HG03354 (cell line): ENCODE data around the gene TLX1.
"Not testable (repeated sequence)": the region's sequence is repeated elsewhere in the genome, so short reads cannot be mapped to it uniquely, and the experiment has no call there.

Experiments used
- ATAC-seq: cut with Tn5 transposase; IDR thresholded peaks from one replicate; pipeline ENCODE4 v1.9.1; 2021; ENCODE audit warnings: mild to moderate bottlenecking; ENCODE audit not compliant: unreplicated experiment, poor library complexity, severe bottlenecking

TLX1 gene

DNA sequence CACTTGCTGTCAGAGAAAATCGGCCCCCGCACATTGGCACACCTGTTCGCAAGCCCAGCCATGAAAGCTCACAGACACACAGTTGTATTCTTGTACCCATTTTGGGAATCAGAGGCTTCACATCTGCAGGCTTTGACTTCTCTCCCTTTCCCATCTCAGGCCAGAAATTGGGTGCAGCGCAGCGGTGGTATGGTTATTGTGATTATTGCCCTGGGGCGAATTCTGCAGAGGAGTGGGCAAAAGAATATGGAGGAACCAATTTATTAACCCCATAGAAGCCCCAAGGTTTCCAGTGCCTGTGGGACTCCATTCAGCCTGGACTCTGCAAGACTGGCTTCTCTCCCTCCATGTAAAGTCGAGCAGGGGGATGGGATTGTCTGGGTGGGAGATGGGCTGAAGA, 14.0 kb downstream of the TLX1 start:
- no peak for ATAC-seq

DNA sequence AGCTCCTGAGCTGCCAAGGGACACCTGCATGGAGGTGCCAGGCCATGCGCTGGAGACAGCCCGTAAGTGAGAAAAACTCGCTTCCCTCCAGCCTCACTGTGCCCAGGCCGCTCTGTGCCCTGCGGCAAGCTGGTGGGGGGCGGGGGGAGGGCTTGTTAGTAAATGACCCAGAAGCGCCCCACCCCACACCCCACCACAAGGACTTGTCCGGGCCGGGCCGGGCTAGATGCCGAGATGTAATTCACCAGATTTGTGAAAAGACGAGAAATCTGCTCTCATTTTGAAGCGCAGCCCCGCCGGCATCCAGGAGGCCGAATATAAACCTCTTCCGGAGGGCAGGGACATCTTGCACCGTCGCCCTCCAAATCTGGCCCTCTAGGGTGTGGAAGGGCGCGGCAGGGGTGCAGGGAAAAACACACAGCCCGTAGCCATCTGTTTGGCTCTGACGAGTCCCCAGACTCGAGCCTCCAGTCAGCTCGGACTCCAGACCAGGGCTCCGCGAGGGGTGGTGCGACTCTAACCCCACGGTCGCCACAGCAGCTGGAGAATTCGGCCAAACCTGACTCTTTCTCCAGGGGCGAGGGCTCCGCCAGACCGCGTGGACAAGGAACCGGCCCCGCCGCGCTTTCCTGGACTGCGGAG, 14.8 kb downstream of the TLX1 start:
- no peak for ATAC-seq

DNA sequence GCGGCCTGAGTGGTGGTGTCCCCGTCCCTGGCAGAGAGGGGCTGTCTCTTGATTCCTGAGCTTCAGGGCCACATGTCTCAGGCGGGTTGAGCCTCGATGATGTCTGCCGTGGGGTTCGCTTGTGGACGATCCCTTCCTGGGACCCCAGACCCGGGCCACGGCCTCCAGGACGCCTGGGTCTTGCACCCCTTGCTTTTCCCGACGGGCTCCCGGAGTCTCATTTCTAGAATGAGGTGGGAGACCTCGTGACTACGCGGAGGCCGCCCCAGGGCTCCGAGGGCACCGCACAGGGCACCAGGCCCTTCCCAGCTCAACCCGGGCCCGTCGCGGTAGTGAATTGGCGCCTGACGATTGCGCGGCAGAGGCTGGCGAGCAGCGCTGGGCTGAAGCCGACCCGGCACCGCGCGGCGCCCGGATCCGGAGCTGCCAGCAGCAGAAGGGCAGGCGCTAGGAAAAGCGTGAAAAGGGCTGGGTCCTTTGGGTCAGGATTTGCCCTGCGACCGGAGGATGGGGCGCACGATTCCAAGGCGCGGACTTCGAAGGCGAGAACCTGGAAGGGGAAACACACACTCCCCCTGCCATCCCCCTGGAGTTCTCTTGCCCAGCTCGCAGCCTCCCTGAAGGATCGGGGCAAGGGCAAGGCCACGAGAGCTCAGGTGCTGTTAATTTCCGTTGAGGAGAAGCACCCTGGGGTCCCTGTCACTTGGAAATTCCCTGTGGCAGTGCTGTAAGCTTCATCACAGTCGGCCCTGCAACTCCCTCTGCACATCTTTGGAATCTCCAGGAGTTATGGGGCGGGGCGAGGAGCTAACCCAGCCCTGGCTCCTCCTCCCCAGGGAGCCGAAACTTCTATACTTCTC, 15.5 kb downstream of the TLX1 start:
- ATAC-seq, result no peak

DNA sequence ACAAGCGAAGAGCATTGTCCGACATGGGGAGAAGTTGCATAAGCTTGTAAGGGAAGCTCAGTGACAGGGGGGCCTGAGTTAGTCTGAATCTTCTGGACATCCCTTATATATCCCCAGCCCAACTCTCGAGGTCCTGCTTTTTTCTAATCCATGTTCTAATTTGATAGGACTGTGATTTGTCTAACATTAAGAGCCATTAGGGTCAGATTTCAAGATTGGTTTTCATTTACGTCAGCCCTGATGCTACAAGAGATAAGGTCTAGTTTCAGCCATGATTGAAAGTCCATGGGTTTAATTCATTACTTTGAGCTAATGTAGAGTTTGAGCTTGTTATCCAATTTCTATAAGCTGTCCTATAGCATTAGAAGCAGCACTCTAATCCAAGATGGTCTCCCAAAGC, 20.3 kb downstream of the TLX1 start:
- ATAC-seq, result no peak

- no peak for ATAC-seq
These were observed 21.2 kb downstream of the TLX1 start for GRCh38 chr10:101152316-101152715.

DNA sequence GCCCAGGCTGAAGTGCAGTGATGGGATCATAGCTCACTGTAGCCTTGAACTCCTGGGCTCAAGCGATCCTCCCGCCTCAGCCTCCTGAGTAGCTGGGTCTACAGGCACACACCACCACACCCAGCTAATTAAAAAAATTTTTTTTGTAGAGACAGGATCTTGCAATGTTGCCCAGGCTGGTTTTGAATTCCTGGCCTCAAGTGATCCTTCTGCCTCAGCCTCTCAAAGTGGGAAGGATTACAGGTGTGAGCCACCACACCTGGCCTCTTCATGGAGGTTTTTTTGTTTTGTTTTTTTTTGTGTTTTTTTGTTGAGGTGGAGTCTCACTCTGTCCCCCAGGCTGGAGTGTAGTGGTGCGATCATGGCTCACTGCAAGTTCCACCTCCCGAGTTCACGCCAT, 23.4 kb downstream of the TLX1 start:
- ATAC-seq, result not testable (repeated sequence)

DNA sequence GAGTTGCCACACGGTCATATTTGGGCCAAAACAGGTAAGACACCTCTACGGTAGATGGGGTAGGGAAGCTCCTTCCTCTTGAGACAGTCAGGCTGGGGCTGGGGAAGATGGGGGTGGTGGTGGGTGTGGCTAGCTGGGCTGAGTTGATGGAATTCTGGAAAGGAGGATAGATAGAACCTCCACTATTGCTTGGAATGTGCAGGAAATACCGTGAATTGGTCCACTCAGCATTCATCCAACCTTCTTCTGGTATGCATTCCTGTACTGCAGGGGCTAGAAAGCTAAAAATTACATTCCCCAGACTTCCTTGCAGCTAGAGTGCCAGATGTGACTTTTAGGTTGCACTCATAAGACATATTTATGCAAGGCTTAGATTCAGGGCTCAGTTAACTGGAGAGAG, 24.8 kb downstream of the TLX1 start:
- ATAC-seq, result no peak

DNA sequence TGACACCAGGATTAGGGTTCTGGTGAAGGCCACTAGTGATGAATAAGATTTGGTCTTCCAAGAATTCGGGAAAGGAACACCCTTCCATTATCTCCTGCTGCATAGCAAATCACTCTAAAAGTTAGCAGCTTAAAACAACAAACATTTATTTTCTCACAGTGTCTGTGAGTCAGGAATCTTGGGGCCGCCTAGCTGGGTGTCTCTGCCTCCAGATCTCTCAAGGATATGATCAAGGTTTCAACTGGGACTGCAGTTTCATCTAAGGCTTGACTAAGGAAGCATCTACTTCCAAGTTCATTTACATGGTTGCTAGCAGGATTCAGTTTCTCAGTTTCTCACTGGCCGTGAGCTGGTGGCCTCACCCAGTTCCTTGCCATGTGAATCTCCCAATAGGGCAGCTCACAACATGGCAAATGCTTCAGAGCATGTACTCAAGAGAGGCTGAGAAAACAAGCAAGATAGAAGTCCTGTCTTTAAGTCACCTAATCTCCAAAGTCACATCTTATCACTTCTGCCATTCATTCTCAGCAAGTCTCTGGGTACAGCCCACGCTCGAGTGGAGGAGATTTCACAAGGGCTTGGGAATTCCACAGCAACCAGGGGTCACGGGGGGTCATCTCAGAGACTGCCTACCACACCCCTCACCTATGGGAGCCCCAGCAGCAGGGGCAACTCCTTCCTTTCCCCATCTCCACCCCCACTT, 26.8 kb downstream of the TLX1 start:
- no peak for ATAC-seq

DNA sequence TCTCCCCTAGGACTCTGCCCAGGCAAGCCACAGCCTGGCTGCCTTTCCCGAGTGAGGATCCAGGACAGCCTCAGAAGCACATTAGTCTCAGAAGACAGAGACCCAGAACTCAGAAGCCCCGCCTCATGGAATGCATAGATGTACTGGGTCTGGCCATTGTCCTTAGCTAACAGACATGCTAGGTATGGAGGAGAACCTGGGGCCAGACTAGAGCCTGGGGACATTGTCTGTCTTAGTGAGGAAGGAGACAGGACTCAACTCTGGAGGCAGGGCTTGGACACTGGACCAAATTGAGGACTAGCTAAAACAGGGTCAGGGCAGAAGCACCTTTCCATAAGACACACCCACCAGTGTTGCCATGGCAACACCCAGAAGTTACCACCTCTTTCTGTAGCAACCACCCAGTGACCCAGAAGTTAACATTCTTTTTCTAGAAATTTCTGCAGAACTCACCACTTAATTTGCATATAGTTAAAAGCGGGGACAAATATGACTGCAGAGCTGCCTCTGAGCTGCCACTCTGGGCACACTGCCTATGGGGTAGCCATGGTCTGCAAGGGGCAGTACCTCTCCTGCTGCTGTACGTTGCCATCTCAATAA, 27.5 kb downstream of the TLX1 start:
- ATAC-seq, result no peak

DNA sequence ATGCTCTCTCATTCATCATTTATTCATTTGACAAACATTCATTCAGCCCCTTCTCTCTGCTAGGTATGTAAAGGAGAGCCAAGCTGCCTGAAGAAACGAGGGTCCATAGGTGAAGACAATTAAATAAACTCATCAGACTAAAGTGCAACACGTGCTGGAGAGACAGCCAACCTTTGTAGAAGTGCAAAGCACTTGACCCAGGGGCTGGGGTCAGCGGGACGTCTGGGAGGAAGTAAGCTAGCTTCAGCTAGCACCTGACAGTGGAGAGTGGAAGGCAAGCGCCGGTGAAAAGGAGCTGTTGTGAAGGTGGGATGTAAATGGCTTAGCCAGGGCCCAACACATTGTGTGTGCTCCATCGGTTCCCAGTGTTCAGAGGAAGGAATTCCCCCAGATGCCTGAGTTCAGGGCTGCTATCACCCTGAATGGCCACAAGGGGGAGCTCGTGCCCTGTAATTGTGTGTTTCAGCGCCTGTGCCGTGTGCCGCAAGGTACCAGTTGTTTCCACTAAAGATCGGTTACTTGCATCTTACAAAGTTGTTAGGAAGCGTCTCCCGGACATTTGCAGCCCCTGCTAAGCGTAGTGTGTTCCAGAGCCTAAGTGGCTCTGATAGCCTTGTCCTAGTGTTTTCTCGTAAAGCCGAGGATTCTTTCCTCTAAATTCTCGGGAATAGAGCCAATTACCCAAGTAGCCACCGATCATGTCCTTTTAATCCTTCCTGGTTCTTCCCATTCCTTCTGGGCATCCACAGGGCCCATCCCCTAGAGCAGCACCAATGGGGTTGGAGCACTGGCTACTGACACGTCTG, 30.6 kb downstream of the TLX1 start:
- ATAC-seq, result no peak

DNA sequence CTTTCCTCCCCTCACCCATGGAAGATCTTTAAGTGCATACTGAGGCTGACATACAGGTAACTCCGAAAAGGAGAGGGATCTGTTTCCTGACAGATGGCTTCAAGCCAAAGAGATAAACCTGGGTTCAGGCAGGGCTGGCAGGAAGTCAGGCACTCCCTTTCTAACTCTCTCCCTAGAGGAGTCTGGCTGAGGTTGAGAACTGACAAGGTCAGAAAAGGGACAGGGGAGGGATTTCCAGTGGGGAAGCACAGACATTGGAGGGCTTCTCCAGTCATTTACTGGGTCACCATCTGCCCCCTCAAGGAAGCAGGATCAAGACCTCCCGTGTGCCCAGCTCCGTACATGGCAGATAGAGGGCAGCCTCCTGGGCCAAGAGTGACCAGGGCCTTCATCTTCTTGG, 31.6 kb downstream of the TLX1 start:
- no peak for ATAC-seq

DNA sequence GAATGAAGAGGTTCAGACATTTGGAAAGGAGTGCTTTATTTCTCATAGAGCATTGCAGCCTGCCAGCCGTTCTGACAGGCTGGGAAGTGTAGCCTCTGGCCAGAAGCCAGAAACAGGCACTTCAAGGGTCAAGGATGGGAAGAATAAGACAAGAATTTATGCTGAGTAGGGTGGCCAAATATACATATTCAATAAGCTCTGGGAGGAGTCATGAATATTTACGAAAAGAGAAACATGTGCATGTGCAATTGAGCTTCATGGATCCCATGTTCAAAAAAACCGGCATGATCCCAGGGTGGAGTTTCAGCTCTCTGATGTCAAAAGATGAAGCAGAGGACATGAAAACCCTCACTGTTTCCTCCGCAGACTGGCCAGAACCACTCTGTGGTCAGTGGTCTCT, 32.9 kb downstream of the TLX1 start:
- no peak for ATAC-seq

DNA sequence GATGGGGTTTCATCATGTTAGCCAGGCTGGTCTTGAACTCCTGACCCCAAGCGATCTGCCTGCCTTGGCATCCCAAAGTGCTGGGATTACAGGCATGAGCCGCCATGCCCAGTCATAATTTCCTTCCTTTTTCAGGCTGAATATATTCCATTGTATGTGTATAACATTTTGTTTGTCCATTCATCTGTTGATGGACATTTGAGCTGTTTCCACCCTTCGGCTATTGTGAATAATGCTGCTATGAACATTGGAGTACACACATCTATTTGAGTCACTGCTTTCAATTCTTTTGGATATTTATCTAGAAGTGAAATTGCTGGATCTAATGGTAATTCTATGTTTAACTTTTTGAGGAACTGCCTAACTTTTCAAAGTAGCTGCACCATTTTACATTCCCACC, 34.6 kb downstream of the TLX1 start:
- ATAC-seq, result no peak

DNA sequence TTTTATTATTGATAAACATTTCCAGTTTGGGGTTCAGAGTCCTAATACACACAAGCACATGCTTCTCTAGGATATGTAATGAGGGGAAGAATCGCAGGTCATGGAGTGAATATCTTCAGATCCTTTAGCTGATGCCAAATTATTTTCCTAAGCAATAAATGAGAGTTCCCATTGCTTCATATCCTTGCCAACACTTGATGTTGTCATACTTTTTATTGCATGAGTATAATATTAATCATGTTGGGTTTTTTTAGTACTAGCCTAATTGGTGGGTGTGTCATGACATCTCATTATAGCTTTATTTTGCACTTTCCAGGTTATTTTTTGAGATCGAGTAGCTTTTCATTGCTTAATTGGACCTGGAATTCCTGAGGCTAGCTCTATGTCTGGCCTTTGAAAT, 35.3 kb downstream of the TLX1 start:
- no peak for ATAC-seq

GRCh38 chr10:101172741-101173140, 41.6 kb downstream of the TLX1 start:
- ATAC-seq, result no peak

DNA sequence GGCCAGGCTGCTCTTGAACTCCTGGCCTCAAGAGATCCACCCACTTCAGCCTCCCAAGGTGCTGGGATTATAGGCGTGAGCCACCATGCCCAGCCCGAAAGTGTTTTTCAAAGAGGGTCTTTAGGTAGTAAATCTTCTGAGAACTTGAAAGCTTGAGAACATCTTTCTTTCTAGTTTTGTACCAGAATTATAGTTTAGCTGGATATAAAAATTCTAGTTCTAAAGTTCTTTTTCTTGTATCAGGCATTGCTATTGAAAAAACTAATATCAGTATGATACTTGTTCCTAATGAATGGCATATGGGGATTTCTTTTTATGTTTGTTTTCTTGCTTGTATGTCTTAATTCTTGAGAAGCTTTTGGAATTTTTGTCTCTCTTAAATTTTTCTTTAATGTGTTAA, 43.2 kb downstream of the TLX1 start:
- no peak for ATAC-seq

DNA sequence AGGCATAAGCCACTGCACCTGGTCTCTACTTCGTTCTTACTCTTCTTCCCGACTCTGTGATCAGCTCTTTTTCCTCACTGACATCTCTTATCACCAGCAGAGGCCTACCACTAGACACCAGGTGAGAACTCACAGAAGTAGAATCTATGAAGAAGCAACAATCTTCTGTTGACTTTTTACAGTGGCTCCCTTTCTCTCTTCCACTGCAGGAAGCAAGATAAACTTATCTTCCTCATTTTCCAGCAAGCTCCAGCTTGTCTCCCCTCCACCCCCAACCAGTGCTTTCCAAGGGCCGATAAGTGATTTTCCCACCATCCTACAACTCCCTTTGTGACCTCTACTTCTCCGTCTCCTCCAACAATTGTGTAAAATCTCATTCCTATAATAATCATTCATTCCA, 45.5 kb downstream of the TLX1 start:
- no peak for ATAC-seq

GRCh38 chr10:101182936-101183335, 51.8 kb downstream of the TLX1 start:
- no peak for ATAC-seq

DNA sequence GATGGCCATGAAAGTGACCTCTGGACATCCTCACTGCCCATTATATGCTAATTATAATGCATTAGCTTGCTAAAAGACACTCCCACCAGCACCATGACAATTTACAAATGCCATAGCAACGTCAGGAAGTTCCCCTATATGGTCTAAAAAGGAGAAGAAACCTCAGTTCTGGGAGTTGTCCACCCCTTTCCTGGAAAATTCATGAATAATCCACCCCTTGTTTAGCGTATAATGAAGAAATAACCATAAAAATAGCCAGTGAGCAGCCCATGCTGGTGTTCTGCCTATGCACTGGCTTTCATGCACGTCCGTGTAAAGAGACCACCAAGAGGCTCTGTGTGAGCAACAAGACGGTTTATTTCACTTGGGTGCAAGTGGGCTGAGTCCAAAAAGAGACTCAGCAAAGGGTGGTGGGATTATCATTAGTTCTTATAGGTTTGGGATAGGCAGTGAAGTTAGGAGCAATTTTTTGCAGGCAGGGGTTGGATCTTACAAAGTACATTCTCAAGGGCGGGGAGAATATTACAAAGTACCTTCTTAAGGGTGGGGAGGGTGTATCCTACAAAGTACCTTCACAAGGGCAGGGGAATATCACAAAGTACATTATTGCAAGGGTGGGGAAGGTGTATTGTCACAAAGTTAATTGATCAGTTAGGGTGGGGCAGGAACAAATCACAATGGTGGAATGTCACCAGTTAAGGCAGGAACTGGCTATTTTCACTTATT, 52.5 kb downstream of the TLX1 start:
- no peak for ATAC-seq
